Measurements from ENCODE around the gene GRK2.
"Not testable (repeated sequence)": the region's sequence is repeated elsewhere in the genome, so short reads cannot be mapped to it uniquely, and the experiment has no call there.

The GRK2 gene

GRCh38 chr11:67317205-67317887 lies 51.1 kb downstream of the GRK2 start:
- DNase-seq, result peak; percentile 100

- DNase-seq, result no peak
These were observed 51.7 kb downstream of the GRK2 start for GRCh38 chr11:67317888-67318555.

GRCh38 chr11:67318876-67319275 lies 52.6 kb downstream of the GRK2 start:
- DNase-seq, result not testable (repeated sequence)

- DNase-seq, result no peak
These were observed 53.7 kb downstream of the GRK2 start for GRCh38 chr11:67320011-67320410.

GRCh38 chr11:67320691-67321090 lies 54.4 kb downstream of the GRK2 start:
- DNase-seq, result no peak

GRCh38 chr11:67321313-67321871 lies 55.1 kb downstream of the GRK2 start:
- no peak for DNase-seq

GRCh38 chr11:67322049-67322448 lies 55.8 kb downstream of the GRK2 start:
- DNase-seq, result no peak

- no peak for DNase-seq
These were observed 57.3 kb downstream of the GRK2 start for GRCh38 chr11:67323526-67323925.

GRCh38 chr11:67332081-67332691 lies 65.9 kb downstream of the GRK2 start:
- DNase-seq, result no peak
